DOHH2 (cell line): ENCODE measurements around the gene CDH5.

ENCODE experiments used
- EZH2phosphoT487 ChIP-seq: fragments of 200-600 bp; sonication (generic); IDR thresholded peaks from 2 replicates; pipeline ENCODE4 v1.6.1; 2017; ENCODE audit warnings: borderline replicate concordance, mild to moderate bottlenecking, antibody characterized with exemption, low read length, moderate library complexity, mixed read lengths
- TF ChIP-seq, protein P1 (sequence below): fragments of 200-600 bp; sonication (generic); IDR thresholded peaks from one replicate; pipeline ENCODE4 v1.5.1; 2014; ENCODE audit warnings: antibody characterized with exemption, mild to moderate bottlenecking, low read depth, low read length; ENCODE audit not compliant: poor library complexity, severe bottlenecking

DNA sequence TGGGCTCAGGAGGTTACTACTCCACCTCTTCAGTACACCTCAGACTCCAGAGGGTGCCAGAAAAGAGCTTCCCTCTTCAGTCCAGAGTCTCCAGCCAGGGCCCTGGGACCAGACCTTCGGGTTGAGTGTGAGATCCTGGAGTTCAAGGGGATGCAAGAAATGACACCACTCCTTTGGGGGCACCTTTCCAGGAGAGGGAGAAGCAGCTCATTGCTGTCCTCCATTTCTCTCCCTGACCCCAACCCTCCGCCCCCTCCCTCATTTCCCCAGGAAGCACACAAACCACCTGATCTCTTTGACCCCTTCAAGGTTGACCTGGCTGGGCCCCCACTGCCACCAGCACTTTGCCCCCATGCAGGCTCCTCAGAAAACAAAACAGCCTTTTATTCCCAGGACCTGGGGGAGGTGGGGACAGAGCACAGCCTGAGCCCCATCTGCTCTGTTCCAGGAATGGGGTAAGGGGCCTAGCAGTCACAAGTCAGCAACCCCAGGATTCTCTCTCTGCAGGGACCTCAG lies 21.4 kb downstream of the CDH5 start:
- TF ChIP-seq, protein P1, sequence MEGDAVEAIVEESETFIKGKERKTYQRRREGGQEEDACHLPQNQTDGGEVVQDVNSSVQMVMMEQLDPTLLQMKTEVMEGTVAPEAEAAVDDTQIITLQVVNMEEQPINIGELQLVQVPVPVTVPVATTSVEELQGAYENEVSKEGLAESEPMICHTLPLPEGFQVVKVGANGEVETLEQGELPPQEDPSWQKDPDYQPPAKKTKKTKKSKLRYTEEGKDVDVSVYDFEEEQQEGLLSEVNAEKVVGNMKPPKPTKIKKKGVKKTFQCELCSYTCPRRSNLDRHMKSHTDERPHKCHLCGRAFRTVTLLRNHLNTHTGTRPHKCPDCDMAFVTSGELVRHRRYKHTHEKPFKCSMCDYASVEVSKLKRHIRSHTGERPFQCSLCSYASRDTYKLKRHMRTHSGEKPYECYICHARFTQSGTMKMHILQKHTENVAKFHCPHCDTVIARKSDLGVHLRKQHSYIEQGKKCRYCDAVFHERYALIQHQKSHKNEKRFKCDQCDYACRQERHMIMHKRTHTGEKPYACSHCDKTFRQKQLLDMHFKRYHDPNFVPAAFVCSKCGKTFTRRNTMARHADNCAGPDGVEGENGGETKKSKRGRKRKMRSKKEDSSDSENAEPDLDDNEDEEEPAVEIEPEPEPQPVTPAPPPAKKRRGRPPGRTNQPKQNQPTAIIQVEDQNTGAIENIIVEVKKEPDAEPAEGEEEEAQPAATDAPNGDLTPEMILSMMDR = no peak
- TF ChIP-seq EZH2phosphoT487 = no peak
